GM19438 (cell line): ENCODE measurements around the gene NAV2.

Experiments used
- ATAC-seq: cut with Tn5 transposase; IDR thresholded peaks from one replicate; pipeline ENCODE4 v1.9.1; 2021; ENCODE audit warnings: low read depth; ENCODE audit not compliant: unreplicated experiment

NAV2 gene

GRCh38 chr11:19715373-19715772 is 2.7 kb downstream of the NAV2 start:
- no peak for ATAC-seq

DNA sequence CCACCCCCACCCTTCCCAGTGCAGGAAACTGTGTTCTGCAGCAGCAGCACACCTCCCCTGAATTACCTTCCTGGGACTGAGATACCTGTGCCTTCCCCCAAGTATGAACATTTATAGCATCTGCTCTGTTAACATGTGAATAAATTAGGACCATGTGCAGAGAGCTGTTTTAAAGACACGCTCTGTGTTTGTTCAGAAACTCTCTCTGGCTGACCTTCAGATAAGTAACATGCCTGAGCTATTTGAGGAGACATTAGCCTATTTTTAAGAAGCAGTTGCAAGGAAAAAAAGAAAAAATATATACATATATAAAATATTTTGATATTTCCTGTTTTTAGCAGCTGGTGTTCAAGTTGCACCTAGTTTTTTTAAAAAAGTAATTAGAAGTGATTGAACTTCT is 5.4 kb downstream of the NAV2 start:
- no peak for ATAC-seq

DNA sequence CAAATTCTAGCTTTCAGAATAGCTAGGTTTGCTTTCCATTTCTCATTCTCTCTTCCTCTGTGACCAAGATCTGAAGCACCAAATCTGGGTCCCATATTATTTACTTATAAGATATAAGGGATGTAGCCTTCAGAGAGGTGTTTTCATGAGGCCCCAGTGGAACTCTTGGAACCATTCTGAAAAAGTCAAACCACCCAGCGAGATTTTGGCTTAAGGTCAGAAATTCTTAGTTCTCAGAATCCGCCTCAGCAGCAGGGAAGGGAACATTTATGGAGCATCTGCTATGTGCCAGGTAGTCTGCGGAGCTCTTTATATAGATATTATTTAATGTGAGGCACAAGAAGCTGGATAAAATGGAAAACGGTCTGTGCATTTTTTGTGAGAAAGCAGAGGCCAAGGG is 6.3 kb downstream of the NAV2 start:
- no peak for ATAC-seq

GRCh38 chr11:19719960-19720359 is 7.3 kb downstream of the NAV2 start:
- no peak for ATAC-seq

DNA sequence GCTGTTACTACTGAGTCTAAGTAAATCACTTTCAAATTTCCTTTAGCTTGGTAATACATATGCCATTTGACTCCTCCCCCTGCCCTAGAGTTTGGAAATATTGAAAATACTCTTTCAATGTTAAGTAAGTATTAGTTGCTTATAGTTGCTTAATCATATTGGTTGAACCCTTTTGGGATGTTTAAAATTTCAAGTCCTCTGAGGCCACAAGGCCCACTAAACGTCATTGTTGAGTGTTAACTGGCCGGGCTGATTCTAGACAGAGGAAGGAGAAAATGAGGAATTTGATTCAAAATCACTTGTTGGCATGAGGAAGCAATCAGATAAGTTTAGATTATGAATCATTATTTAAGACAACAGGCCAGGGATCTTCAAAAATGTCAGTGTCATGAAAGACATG is 8.5 kb downstream of the NAV2 start:
- no peak for ATAC-seq

DNA sequence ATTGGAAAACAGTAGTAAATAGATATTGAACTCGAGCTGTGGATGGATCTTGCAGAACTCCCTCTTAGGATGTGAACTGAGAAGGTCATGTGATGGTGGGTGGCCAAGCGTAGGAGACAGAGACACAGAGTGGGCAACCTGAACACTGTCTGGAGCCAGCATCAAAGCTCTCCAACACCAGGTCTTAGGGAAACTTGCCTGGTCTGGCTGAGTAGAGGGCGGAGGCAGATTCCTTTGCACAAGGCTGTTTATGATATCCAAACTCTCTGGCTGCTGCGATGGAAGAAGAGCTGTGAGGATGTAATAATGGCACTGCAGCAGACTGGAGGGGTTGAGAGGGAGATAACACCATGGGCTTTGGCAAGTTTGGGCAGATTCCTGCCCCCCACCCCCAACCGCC is 10.1 kb downstream of the NAV2 start:
- ATAC-seq, result no peak

DNA sequence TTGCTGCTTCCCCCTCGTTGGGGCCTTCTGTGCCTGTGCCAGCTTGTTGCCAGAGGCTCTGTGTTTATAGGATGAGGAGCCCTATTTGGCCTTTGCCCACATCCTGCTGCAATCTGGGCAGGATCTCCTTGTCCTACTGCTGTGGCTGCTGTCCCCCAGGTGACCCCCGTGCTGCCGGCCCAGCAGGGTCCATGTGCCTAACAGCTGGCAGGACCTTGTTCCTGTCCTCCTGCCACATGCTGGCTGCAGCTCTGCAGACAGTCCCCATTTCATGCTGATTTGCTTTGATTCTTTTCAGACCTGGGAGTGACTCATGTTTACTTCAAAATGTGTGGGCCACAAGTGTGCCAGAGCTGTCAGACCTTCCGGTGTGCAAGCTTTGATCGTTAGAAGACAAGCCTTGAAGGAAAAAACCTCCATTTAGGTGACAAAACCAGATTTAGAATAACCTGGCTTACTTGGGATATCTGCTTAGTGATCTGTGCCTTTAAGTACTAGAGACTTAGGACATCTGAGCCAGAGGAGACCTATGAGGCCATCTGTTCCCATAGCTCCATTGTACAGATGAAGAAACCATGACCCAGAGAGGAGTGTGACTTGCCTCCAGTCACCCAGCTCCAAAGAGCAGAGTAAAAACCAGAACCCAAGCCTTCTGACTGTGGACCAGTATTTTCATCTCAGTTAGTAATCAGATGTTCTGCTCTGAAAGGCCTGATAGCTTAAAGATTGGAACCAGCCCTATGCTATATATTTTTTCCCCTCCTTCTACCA is 11.1 kb downstream of the NAV2 start:
- no peak for ATAC-seq

GRCh38 chr11:19724765-19725164 is 12.1 kb downstream of the NAV2 start:
- ATAC-seq, result no peak

DNA sequence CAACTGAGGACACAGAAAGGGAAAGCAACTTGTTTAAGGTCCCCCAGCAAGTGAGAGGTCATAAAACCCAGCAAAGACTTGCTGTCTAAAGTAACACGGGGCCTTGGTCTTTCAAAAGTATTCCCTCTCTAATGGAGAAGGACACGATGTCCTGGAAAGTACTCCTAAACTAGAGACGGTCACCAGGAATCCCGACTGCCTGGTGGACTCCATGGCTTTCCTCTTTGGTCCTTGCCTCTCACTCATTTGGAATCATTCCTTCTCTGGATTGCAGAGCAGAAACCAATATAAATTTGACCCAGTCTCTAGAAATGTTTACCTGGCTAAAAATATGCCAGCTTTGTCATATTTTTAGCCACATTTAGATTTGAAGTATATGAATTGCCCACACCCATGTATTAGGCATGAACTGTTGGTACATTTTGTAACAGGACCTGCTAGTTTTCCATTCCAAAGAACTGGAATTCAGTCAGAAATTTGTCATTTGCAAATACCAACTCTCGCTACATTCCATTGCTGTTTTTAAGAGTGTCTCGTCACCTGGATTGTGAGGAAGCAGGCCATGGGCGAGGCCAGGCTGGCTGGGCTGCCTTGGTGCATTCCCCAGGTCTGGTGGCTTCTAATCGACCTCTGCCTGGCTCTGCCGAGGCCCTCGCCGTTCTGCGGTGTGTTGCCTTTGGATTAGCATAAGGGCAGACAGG is 12.9 kb downstream of the NAV2 start:
- ATAC-seq, result no peak

DNA sequence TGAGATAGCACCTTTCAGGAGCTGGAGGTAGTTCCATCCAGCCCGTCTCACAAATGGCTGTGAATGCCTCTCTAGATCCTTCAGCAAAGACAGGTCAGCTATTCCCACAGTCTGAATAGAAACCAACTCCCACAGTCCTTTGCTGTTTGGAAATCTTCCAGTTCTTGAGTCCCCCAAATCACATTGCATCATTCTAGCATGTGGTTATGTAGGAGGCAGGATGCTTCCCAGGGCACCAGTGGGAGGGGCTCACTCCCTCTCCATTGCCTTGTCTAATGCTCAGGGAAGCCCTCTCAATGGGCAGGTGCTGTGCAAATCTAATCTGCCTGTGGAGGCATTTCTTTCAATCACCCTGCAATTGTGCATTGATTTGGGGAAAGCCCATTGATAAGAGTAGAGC is 14.6 kb downstream of the NAV2 start:
- ATAC-seq, result no peak

DNA sequence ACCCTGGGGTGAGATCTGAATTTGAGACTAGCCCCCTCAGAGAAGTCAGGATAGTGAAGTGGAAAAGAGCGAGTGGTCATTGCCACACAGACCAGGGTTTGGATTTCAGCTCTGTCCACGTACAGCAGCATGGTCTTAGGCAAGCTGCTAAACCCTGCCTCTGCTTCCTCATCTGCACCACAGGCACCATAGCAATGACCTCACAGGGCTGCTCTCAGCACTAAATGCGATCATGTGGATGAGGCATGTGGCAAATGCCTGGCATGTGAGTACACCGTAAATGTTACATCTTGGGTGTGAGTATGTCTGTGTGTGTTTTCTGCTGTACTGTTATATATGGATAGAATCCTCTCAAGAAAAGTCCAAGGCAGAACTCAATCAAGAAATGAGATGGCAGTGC is 15.8 kb downstream of the NAV2 start:
- no peak for ATAC-seq

GRCh38 chr11:19729141-19729540 is 16.5 kb downstream of the NAV2 start:
- ATAC-seq, result no peak

- ATAC-seq, result no peak
These were observed 17.7 kb downstream of the NAV2 start for GRCh38 chr11:19730373-19730772.

- ATAC-seq, result no peak
These were observed 21.5 kb downstream of the NAV2 start for GRCh38 chr11:19734171-19734570.

DNA sequence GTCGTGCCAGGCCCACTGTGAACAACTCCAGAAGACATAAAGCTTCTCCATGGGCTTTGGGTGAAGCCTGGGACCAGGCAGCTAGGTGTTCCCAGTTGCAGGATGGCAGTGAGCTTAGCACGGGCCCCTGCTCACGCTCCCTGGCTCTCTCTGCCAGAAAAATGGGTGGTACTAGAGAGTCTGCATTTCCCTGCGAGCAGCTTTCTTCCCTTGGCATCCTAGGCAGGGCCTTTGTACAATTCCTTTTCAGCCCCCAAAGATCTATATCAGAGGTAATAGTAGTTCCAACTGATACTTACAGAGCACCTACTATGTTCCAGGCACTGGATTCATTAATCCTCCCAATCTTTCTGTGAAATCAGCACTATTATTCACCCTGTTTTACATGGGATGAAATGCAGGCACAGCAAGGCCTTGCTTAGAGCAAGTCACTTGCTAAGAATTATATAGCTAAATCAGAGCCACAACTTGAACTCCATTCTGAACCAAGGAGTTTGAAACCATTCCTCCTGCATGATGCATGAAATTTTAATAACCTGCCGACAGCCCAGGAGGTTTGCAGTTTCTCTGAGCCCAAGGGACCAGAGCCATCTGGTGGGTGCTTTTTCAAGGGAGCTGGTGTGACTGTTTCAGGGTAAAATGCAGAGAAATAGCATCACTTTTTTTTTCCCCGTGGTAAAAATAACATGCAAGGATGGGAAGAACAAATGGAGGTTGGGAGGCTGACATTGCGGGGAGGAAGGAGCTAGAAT is 22.7 kb downstream of the NAV2 start:
- no peak for ATAC-seq

DNA sequence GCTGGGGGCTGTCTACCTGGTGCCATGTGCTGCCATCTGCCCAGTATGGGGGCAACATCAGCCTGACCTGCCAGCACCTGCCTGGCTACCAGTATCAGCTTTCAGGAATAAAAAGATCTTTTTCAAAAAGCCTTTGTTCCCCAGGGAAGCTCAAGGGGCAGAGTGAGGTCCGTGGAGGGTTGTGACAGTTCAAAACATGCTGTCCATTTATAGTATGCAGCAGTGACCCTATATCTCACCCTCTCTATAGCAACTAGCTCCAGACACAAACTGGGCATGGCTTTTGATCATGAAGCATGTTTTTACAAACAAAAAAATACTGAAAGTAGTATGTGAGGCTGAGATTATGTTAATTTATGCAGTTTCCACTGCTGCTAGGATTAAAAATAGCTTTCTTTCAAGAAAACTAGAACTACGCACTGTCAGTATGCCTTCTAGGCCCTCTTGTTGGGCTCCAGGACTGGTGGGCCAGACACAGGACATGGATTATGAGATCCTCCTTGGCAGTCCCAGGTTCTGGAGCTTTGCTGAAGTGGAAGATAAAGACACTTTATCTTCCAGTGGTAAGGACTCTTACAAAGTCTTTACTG is 23.4 kb downstream of the NAV2 start:
- no peak for ATAC-seq

- no peak for ATAC-seq
These were observed 24.2 kb downstream of the NAV2 start for GRCh38 chr11:19736831-19737230.

- no peak for ATAC-seq
These were observed 24.9 kb downstream of the NAV2 start for GRCh38 chr11:19737575-19737974.

GRCh38 chr11:19738124-19738523 is 25.5 kb downstream of the NAV2 start:
- no peak for ATAC-seq

DNA sequence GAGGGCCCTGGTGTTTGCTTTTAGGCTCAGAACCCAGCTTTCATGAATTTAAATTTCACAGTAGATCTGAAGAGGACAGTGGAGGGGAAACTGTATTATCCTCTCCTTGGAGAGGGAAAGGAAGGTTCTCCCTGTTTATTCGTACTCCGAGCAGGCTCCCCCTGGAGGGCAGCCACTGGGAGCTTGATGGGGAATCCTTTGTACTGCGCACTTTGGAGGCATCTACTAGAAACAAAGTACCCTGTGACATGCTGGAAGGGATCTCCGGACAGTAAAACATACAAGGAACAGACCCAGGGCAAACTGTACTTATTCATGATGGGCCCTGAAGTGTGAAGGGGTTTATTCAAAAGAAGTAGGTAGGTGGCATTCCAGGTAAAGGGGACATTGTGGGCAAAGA is 27.2 kb downstream of the NAV2 start:
- no peak for ATAC-seq

- ATAC-seq, result no peak
These were observed 27.9 kb downstream of the NAV2 start for GRCh38 chr11:19740586-19740985.
